HEK293 (cell line): Measurements from ENCODE around the gene NUP43.

Experiments
- CTCF ChIA-PET: fragments of 350-600 bp; formaldehyde crosslinking; extraction: SDS; loops from one replicate; lab custom pipeline; 2021; ENCODE audit warnings: antibody characterized with exemption; lab: Yijun Ruan, JAX
- POLR2A ChIA-PET: fragments of 300-600 bp; formaldehyde crosslinking; extraction: SDS; loops from one replicate; lab custom pipeline; 2020; ENCODE audit warnings: antibody characterized with exemption, inconsistent platforms; lab: Yijun Ruan, JAX
- H3K27ac ChIP-seq: fragments of 200-500 bp; sonication (Bioruptor generic); 2 replicates; pipeline ENCODE4 v1.5.1; 2014; ENCODE audit warnings: low read depth, low read length, control low read depth, inconsistent platforms; ENCODE audit errors: extremely low read depth
- H3K36me3 ChIP-seq, 2 experiments: fragments of 200-500 bp in 1 of 2; sonication (Bioruptor generic) in 1 of 2; 1 replicate in 1 of 2; 2 replicates in 1 of 2; pipeline ENCODE4 v1.5.1; 2014 to 2017; ENCODE audit warnings: inconsistent platforms in 2 of 2, low read length in 2 of 2; ENCODE audit not compliant: control insufficient read depth in 2 of 2, insufficient read depth in 1 of 2
- H3K4me1 ChIP-seq: fragments of 200-500 bp; sonication (Bioruptor generic); 2 replicates; pipeline ENCODE4 v1.5.1; 2014; ENCODE audit warnings: mild to moderate bottlenecking, low read length, inconsistent platforms; ENCODE audit not compliant: control insufficient read depth, insufficient read depth
- H3K4me3 ChIP-seq: 2 replicates; pipeline ENCODE4 v1.5.1; 2011; ENCODE audit warnings: low read depth, mild to moderate bottlenecking, control low read depth, low read length, moderate library complexity
- H3K9me3 ChIP-seq: fragments of 200-500 bp; sonication (Bioruptor generic); 2 replicates; pipeline ENCODE4 v1.5.1; 2014; ENCODE audit warnings: low read depth, low read length, inconsistent platforms; ENCODE audit not compliant: control insufficient read depth, insufficient read depth
- AEBP2 ChIP-seq: fragments of 450-650 bp; formaldehyde crosslinking; IDR thresholded peaks from 2 replicates; pipeline ENCODE4 v1.5.1; 2016; ENCODE audit warnings: missing biosample characterization, missing genetic modification characterization, borderline replicate concordance
- FEZF1 ChIP-seq: fragments of 450-650 bp; formaldehyde crosslinking; IDR thresholded peaks from 2 replicates; pipeline ENCODE4 v1.5.1; 2016; ENCODE audit warnings: missing biosample characterization, missing genetic modification characterization
- GLI4 ChIP-seq: fragments of 450-650 bp; formaldehyde crosslinking; IDR thresholded peaks from 2 replicates; pipeline ENCODE4 v1.5.1; 2016; ENCODE audit warnings: missing biosample characterization, missing genetic modification characterization
- PRDM2 ChIP-seq: fragments of 450-650 bp; formaldehyde crosslinking; IDR thresholded peaks from 2 replicates; pipeline ENCODE4 v1.5.1; 2016; ENCODE audit warnings: missing biosample characterization, missing genetic modification characterization, borderline replicate concordance
- PRDM6 ChIP-seq: fragments of 450-650 bp; formaldehyde crosslinking; IDR thresholded peaks from 2 replicates; pipeline ENCODE4 v1.5.1; 2017; ENCODE audit warnings: missing biosample characterization, missing genetic modification characterization
- ZBTB6 ChIP-seq: fragments of 450-650 bp; formaldehyde crosslinking; IDR thresholded peaks from 2 replicates; pipeline ENCODE4 v1.5.1; 2017; ENCODE audit warnings: missing biosample characterization, missing genetic modification characterization
- ZFHX2 ChIP-seq: fragments of 450-650 bp; formaldehyde crosslinking; conservative IDR thresholded peaks from 2 replicates; pipeline ENCODE4 v1.5.1; 2016; ENCODE audit warnings: missing biosample characterization, missing genetic modification characterization
- ZNF146 ChIP-seq: fragments of 450-650 bp; formaldehyde crosslinking; IDR thresholded peaks from 2 replicates; pipeline ENCODE4 v1.5.1; 2016; ENCODE audit warnings: missing biosample characterization, missing genetic modification characterization
- ZNF202 ChIP-seq: fragments of 450-650 bp; formaldehyde crosslinking; IDR thresholded peaks from 2 replicates; pipeline ENCODE4 v1.5.1; 2016; ENCODE audit warnings: missing biosample characterization, missing genetic modification characterization, borderline replicate concordance
- ZNF677 ChIP-seq: fragments of 450-650 bp; IDR thresholded peaks from 2 replicates; pipeline ENCODE4 v1.5.0; 2018; ENCODE audit warnings: missing biosample characterization, mild to moderate bottlenecking, missing genetic modification characterization, moderate library complexity
- ZNF692 ChIP-seq: fragments of 450-650 bp; formaldehyde crosslinking; IDR thresholded peaks from 2 replicates; pipeline ENCODE4 v1.5.1; 2016; ENCODE audit warnings: missing biosample characterization, missing genetic modification characterization
- ZNF776 ChIP-seq: fragments of 450-650 bp; formaldehyde crosslinking; IDR thresholded peaks from 2 replicates; pipeline ENCODE4 v1.5.0; 2017; ENCODE audit warnings: missing biosample characterization, missing genetic modification characterization, borderline replicate concordance
- ZSCAN16 ChIP-seq: fragments of 450-650 bp; formaldehyde crosslinking; IDR thresholded peaks from 2 replicates; pipeline ENCODE4 v1.5.1; 2016; ENCODE audit warnings: missing biosample characterization, missing genetic modification characterization

The NUP43 gene

GRCh38 chr6:149696901-149697300 is 49.4 kb downstream of the NUP43 start:
- Histone ChIP-seq H3K4me3 (no peak overlapping the region), H3K36me3 (peaks cover 65% of the 10 kb centered on the region in 2 experiments), H3K27ac (no peak overlapping the region), H3K4me1 (no peaks in the 10 kb centered on the region), H3K9me3 (no peaks in the 10 kb centered on the region)
- TF ChIP-seq ZSCAN16 (no peak), FEZF1 (tag by site-specific recombination) (peak; percentile 43), ZNF677 (tag by site-specific recombination) (no peak), PRDM6 (tag by site-specific recombination) (peak; percentile 26; the same call in 1 of the 2 replicates), ZNF692 (tag by site-specific recombination) (peak; percentile 53)
- ChIA-PET POLR2A (no interaction called here), CTCF (no interaction called here)

GRCh38 chr6:149694921-149695320 is 51.4 kb downstream of the NUP43 start:
- H3K36me3 ChIP-seq = peaks cover 58 to 68% of the 10 kb centered on the region in 2 experiments
- H3K4me3 ChIP-seq = no peak overlapping the region
- ChIA-PET CTCF (interaction anchor here (0.6 to 0.7 kb wide), 2 partner anchors 613 to 618 kb away, joined by 3 to 4 read pairs; no protein-coding TSS in a partner anchor), POLR2A (no interaction called here)
- H3K27ac ChIP-seq = no peak overlapping the region
- no peaks in the 10 kb centered on the region for H3K9me3 ChIP-seq
- H3K4me1 ChIP-seq = no peaks in the 10 kb centered on the region
- TF ChIP-seq ZBTB6 (no peak), GLI4 (tag by site-specific recombination) (no peak), AEBP2 (no peak), ZNF776 (tag by site-specific recombination) (no peak), ZNF146 (tag by site-specific recombination) (no peak), ZNF202 (tag by site-specific recombination) (no peak), ZFHX2 (tag by site-specific recombination) (no peak), PRDM2 (no peak)
